ENCODE data around the gene HSD17B12.

The HSD17B12 gene

GRCh38 chr11:43833657-43834073, 153.1 kb downstream of the HSD17B12 start (continued):
- TF ChIP-seq, protein P1, sequence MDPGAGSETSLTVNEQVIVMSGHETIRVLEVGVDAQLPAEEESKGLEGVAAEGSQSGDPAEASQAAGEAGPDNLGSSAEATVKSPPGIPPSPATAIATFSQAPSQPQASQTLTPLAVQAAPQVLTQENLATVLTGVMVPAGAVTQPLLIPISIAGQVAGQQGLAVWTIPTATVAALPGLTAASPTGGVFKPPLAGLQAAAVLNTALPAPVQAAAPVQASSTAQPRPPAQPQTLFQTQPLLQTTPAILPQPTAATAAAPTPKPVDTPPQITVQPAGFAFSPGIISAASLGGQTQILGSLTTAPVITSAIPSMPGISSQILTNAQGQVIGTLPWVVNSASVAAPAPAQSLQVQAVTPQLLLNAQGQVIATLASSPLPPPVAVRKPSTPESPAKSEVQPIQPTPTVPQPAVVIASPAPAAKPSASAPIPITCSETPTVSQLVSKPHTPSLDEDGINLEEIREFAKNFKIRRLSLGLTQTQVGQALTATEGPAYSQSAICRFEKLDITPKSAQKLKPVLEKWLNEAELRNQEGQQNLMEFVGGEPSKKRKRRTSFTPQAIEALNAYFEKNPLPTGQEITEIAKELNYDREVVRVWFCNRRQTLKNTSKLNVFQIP (CRISPR knock-in tag; IDR thresholded peaks at IDR 0.05; ENCODE audit: borderline replicate concordance, low read depth) = no peak
- TF ChIP-seq ZNF565 (CRISPR knock-in tag; conservative IDR thresholded peaks at IDR 0.05; ENCODE audit: low read depth) = no peak
- no peak for TF ChIP-seq OSR1 (CRISPR knock-in tag; IDR thresholded peaks at IDR 0.05)
- no peak for TF ChIP-seq BACH2 (CRISPR knock-in tag; IDR thresholded peaks at IDR 0.05; ENCODE audit: borderline replicate concordance)
- TF ChIP-seq TCF4 (CRISPR knock-in tag; IDR thresholded peaks at IDR 0.05; ENCODE audit: borderline replicate concordance) = peak; percentile 72; the same call in 1 of the 2 replicates
- no peak for TF ChIP-seq RARB (CRISPR knock-in tag; IDR thresholded peaks at IDR 0.05)
- TF ChIP-seq GLIS3 (CRISPR knock-in tag; IDR thresholded peaks at IDR 0.05) = no peak
- no peak for TF ChIP-seq SNAI2 (CRISPR knock-in tag; IDR thresholded peaks at IDR 0.05)
- no peak for TF ChIP-seq ZFP30 (CRISPR knock-in tag; IDR thresholded peaks at IDR 0.05)
- TF ChIP-seq ZFP3 (CRISPR knock-in tag; IDR thresholded peaks at IDR 0.05) = no peak
- peak; percentile 15; the same call in 1 of the 2 replicates for TF ChIP-seq ISL1 (CRISPR knock-in tag; IDR thresholded peaks at IDR 0.05)
- no peak for TF ChIP-seq ZNF70 (CRISPR knock-in tag; IDR thresholded peaks at IDR 0.05)
- TF ChIP-seq, protein P2, sequence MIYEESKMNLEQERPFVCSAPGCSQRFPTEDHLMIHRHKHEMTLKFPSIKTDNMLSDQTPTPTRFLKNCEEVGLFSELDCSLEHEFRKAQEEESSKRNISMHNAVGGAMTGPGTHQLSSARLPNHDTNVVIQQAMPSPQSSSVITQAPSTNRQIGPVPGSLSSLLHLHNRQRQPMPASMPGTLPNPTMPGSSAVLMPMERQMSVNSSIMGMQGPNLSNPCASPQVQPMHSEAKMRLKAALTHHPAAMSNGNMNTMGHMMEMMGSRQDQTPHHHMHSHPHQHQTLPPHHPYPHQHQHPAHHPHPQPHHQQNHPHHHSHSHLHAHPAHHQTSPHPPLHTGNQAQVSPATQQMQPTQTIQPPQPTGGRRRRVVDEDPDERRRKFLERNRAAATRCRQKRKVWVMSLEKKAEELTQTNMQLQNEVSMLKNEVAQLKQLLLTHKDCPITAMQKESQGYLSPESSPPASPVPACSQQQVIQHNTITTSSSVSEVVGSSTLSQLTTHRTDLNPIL (CRISPR knock-in tag; IDR thresholded peaks at IDR 0.05; ENCODE audit: low read depth) = 0 out of 2 replicates have a peak, but pooled peaks have one; percentile 9

DNA sequence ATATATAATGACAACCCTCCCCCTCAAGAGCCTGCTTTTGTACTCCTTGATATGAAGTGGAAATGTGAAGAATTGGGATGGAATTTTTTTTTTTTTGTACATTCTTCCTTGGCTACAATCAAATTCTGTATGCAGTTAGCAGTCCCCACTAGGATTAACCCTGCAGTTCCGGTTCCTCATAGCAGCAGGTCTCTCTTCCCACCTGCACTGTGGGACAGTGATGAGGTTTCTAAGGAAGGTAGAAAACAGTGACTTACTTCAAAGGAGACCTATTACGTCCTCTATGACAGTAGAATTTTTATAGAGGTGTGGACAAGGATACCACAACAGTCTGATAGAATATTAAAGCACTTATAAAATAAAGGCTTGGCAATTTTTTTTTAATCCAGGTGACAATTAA, 153.7 kb downstream of the HSD17B12 start:
- ATAC-seq = no peak
- no peak for TF ChIP-seq ZNF565 (CRISPR knock-in tag; conservative IDR thresholded peaks at IDR 0.05; ENCODE audit: low read depth)
- TF ChIP-seq ZFP30 (CRISPR knock-in tag; IDR thresholded peaks at IDR 0.05) = no peak
- no peak for TF ChIP-seq ZNF70 (CRISPR knock-in tag; IDR thresholded peaks at IDR 0.05)
- TF ChIP-seq ISL1 (CRISPR knock-in tag; IDR thresholded peaks at IDR 0.05) = no peak
- no peak for TF ChIP-seq SNAI2 (CRISPR knock-in tag; IDR thresholded peaks at IDR 0.05)
- TF ChIP-seq ESRRG (CRISPR knock-in tag; IDR thresholded peaks at IDR 0.05) = no peak
- no peak for TF ChIP-seq CSRNP3 (CRISPR knock-in tag; IDR thresholded peaks at IDR 0.05)
- TF ChIP-seq, protein P2 (CRISPR knock-in tag; IDR thresholded peaks at IDR 0.05; ENCODE audit: low read depth) = no peak
- no peak for TF ChIP-seq ZC3H10 (CRISPR knock-in tag; IDR thresholded peaks at IDR 0.05)
- TF ChIP-seq TOX (CRISPR knock-in tag; IDR thresholded peaks at IDR 0.05; ENCODE audit: borderline replicate concordance) = no peak
- TF ChIP-seq ARNTL (CRISPR knock-in tag; IDR thresholded peaks at IDR 0.05; ENCODE audit: borderline replicate concordance, low read depth) = no peak
- no peak for TF ChIP-seq ZFP3 (CRISPR knock-in tag; IDR thresholded peaks at IDR 0.05)
- TF ChIP-seq GLIS3 (CRISPR knock-in tag; IDR thresholded peaks at IDR 0.05) = no peak
- no peak for TF ChIP-seq OSR1 (CRISPR knock-in tag; IDR thresholded peaks at IDR 0.05)

- ATAC-seq = no peak
- no peak for TF ChIP-seq TCF4 (CRISPR knock-in tag; IDR thresholded peaks at IDR 0.05; ENCODE audit: borderline replicate concordance)
- TF ChIP-seq ISL1 (CRISPR knock-in tag; IDR thresholded peaks at IDR 0.05) = no peak
- no peak for TF ChIP-seq ZFP3 (CRISPR knock-in tag; IDR thresholded peaks at IDR 0.05)
- no peak for TF ChIP-seq ESRRG (CRISPR knock-in tag; IDR thresholded peaks at IDR 0.05)
- TF ChIP-seq, protein P3, sequence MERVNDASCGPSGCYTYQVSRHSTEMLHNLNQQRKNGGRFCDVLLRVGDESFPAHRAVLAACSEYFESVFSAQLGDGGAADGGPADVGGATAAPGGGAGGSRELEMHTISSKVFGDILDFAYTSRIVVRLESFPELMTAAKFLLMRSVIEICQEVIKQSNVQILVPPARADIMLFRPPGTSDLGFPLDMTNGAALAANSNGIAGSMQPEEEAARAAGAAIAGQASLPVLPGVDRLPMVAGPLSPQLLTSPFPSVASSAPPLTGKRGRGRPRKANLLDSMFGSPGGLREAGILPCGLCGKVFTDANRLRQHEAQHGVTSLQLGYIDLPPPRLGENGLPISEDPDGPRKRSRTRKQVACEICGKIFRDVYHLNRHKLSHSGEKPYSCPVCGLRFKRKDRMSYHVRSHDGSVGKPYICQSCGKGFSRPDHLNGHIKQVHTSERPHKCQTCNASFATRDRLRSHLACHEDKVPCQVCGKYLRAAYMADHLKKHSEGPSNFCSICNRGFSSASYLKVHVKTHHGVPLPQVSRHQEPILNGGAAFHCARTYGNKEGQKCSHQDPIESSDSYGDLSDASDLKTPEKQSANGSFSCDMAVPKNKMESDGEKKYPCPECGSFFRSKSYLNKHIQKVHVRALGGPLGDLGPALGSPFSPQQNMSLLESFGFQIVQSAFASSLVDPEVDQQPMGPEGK (CRISPR knock-in tag; IDR thresholded peaks at IDR 0.05; ENCODE audit: borderline replicate concordance) = no peak
- no peak for TF ChIP-seq GLIS3 (CRISPR knock-in tag; IDR thresholded peaks at IDR 0.05)
- no peak for TF ChIP-seq BACH2 (CRISPR knock-in tag; IDR thresholded peaks at IDR 0.05; ENCODE audit: borderline replicate concordance)
- TF ChIP-seq, protein P2 (CRISPR knock-in tag; IDR thresholded peaks at IDR 0.05; ENCODE audit: low read depth) = no peak
- TF ChIP-seq, protein P1 (CRISPR knock-in tag; IDR thresholded peaks at IDR 0.05; ENCODE audit: borderline replicate concordance, low read depth) = no peak
- no peak for TF ChIP-seq TSHZ2 (CRISPR knock-in tag; IDR thresholded peaks at IDR 0.05)
- no peak for TF ChIP-seq CSRNP3 (CRISPR knock-in tag; IDR thresholded peaks at IDR 0.05)
- no peak for TF ChIP-seq SNAI2 (CRISPR knock-in tag; IDR thresholded peaks at IDR 0.05)
- no peak for TF ChIP-seq ZC3H10 (CRISPR knock-in tag; IDR thresholded peaks at IDR 0.05)
Observed at GRCh38 chr11:43835104-43835503, 154.6 kb downstream of the HSD17B12 start.
